HG03135 (cell line): Measurements from ENCODE around the gene PPM1E.
"Not testable (repeated sequence)": the region's sequence is repeated elsewhere in the genome, so short reads cannot be mapped to it uniquely, and the experiment has no call there.

Experiments
- ATAC-seq: cut with Tn5 transposase; IDR thresholded peaks from one replicate; pipeline ENCODE4 v1.9.1; 2021; ENCODE audit warnings: mild to moderate bottlenecking, moderate library complexity; ENCODE audit not compliant: unreplicated experiment

The PPM1E gene

GRCh38 chr17:58778482-58778881 is 22.8 kb downstream of the PPM1E start:
- not testable (repeated sequence) for ATAC-seq

GRCh38 chr17:58779446-58779845 is 23.8 kb downstream of the PPM1E start:
- ATAC-seq = no peak

- no peak for ATAC-seq
Measured at GRCh38 chr17:58783380-58783779, 27.7 kb downstream of the PPM1E start.

GRCh38 chr17:58785097-58785496 is 29.4 kb downstream of the PPM1E start:
- no peak for ATAC-seq

GRCh38 chr17:58786586-58787295 is 31.1 kb downstream of the PPM1E start:
- ATAC-seq = no peak

DNA sequence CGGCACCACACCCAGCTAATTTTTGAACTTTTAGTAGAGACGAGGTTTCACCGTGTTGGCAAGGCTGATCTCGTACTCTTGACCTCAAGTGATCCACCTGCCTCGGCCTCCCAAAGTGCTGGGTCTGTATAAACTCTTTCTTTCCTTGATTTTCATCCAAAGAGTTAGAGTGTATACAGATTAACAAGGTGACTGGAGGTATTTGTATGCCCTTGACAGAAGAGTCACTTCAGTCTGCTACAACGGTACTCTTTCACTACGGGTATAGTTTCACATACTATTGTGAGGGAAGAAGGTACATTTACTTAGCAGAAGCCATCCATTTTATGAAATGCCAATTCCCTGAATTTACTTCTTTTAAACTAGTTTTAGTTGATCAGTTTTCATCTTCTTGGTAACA is 32.5 kb downstream of the PPM1E start:
- no peak for ATAC-seq

- no peak for ATAC-seq
Measured at GRCh38 chr17:58789160-58789559, 33.5 kb downstream of the PPM1E start.

GRCh38 chr17:58789831-58790230 is 34.2 kb downstream of the PPM1E start:
- ATAC-seq = no peak

- not testable (repeated sequence) for ATAC-seq
Measured at GRCh38 chr17:58794508-58794907, 38.9 kb downstream of the PPM1E start.

DNA sequence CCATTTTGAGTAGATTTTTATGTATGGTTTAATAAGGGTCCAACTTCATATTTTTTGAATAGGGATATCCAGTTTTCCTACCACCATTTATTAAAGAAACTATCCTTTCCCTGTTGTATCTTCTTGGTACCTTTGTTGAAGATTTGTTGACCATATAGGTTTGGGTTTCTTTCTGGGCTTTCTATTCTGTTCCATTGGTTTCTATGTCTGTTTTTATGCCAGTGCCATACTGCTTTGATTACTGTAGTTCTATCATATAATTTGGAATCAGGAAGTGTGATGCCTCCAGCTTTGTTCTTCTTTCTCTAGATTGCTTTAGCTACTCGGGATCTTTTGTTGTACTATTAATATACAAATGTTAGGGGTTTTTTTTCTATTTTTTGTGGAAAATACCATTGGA is 46.5 kb downstream of the PPM1E start:
- ATAC-seq = no peak

DNA sequence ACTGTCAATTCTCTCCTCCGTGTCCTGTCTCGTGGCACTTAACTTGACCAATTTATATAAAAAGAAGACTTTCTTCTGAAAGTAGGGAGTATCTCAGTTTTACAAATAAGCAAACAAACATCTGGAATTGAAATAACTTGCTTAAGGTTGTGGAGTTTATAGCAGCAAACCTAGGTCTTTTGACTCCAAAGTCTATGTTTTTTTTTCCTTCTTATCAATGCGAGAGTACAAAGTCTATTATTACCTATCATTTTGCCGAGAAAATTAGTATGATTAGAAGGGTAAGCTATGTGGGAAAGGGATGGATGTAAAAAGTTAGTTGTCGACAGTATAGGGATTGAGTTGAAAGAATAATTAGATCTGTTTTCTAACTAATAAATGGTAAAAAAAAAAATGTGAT is 50.4 kb downstream of the PPM1E start:
- ATAC-seq = no peak

GRCh38 chr17:58808609-58809563 is 53.2 kb downstream of the PPM1E start:
- ATAC-seq = no peak

GRCh38 chr17:58809564-58809936 is 53.9 kb downstream of the PPM1E start:
- no peak for ATAC-seq

DNA sequence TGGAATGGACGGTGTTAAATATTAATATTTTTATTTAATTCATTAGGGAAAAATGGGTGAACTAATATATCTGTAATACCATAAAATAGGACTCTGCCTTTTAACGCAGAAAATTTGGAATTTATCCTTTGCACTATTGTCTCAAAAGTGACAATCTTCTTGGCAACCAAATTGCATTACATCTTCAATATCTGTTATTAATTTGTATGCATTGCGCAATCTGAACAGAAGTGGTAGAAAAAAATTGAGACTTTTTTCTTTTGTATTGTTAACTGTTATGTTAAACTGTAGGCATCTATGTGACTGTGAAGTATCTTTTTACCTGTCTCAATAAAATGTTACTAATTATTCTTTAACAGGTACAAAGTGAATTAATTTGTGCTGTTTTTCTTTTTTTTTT is 55.6 kb downstream of the PPM1E start:
- ATAC-seq = no peak

DNA sequence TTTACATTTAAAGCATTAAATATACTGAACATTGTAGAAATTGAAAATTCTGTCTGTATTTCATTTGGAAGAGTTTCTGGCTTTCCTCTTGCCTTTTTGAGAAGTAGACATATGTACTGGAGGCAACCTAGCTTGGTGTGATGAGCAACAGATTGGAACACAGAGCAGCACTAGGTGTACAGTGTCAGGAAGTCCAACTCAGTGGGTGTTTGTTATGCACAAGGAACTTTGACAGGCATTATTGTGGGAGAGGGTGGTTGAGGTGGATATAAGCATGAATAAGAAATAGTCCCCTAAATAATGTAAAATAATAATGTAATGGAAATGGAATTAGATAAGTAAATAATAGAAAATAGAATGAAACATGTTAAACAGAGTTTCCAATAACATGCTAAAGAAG is 58.1 kb downstream of the PPM1E start:
- ATAC-seq = no peak

GRCh38 chr17:58818654-58819053 is 63.0 kb downstream of the PPM1E start:
- no peak for ATAC-seq

DNA sequence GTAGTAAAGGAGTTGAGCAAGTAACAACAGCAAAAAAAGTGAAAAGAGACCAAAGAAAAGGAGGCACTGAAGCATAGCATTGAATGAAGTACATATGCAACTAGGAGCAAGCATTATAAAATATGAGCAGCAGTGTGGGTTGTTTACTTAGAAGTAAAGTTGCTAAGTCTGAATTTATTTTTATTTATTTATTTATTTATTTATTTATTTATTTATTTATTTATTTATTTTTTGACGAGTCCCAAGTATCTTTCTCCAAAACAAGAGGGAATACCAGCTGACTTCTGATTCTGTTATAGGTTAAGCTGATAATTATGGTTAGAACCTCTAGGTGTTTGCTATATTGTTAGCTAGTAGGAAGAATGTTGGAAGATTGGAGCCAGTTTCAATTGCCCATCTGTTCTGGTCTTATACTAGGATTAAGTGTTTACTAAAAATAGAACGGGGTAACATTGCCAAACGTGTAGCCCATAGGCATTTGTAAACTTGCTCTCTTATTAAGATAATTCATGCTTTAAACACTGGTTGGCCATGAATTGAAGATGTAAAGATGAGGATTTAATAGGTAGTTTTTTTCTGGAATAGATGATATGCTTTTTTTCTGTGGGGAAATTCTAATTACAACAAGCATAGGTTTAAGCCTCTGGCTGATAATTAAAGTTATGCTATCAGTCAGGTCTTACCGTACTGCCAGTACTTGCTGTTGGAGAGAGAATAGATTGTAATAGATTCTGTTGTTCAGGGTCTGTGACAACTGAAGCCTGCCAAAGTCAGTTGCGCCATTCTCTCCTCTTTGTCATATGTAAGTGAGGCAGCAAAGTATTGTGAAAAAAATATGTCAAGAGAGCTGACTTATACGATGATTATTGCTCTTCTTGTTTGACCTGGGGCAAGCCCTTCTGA is 66.7 kb downstream of the PPM1E start:
- ATAC-seq = no peak

DNA sequence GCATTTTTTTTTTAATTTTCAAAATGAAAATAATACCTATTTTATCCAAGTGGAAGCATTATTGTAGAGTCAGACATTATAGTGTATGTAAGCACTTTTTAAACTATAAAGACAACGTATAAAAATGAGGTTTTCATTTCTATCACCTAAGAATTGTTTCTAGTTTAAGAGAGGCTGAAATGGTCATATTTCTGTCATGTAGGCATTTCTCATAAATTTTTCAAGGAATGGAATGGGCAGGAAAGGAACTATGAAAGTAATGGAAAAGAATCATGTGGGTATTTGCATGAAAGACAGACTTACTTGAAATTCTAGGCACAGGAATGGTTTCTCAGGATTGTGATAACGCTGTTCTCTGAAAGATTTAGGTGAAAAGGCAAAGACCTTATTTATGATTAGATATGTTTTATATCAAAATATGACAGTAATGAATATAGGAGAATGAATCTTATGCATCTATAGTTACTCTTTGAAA is 67.4 kb downstream of the PPM1E start:
- ATAC-seq = no peak

- ATAC-seq = no peak
Measured at GRCh38 chr17:58829172-58829637, 73.6 kb downstream of the PPM1E start.

- ATAC-seq = no peak
Measured at GRCh38 chr17:58831780-58832179, 76.1 kb downstream of the PPM1E start.

DNA sequence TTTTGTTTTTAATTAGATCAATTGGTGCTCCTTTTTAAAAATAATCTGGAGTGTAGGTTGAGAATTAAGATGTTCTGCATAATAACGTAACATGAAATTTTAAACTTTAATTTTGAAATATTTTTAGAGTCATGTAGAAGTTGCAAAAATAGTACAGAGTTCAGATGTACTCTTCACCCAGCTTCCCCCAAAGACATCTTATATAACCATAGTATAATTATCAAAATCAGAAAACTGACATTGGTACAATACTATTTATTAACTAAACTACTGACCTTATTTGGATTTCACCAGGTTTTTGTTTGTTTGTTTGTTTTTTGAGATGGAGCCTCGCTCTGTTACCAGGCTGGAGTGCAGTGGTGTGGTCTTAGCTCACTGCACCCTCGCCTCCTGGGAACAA is 76.9 kb downstream of the PPM1E start:
- no peak for ATAC-seq
